ENCODE measurements around the gene FBXO15.

- TF ChIP-seq CTCF (IDR thresholded peaks at IDR 0.05) (no peak), POLR2A (IDR thresholded peaks at IDR 0.05) (no peak)
Measured at GRCh38 chr18:74040459-74041332, 106.9 kb downstream of the FBXO15 start.

All from vagina (tissue), 2 donors.